NK-92 (cell line): ENCODE results near the gene PLPPR1.

Source experiments
- DNase-seq: peaks from one replicate; lab custom pipeline; 2025; ENCODE audit not compliant: unreplicated experiment; lab: John Stamatoyannopoulos, UW

The PLPPR1 gene

GRCh38 chr9:101028346-101029314, at the start of gene PLPPR1:
TSS of gene PLPPR1 (plus strand) at chr9:101028727.
- no peak for DNase-seq

- DNase-seq = no peak
Measured at GRCh38 chr9:100989731-100990130, 38.8 kb upstream of the PLPPR1 start.

GRCh38 chr9:100990605-100991381, 37.7 kb upstream of the PLPPR1 start:
- DNase-seq = no peak

GRCh38 chr9:100992632-100993031, 35.9 kb upstream of the PLPPR1 start:
- DNase-seq = no peak

- no peak for DNase-seq
Measured at GRCh38 chr9:100999906-101000544, 28.5 kb upstream of the PLPPR1 start.

GRCh38 chr9:101005246-101005645, 23.3 kb upstream of the PLPPR1 start:
- no peak for DNase-seq

- no peak for DNase-seq
Measured at GRCh38 chr9:101014566-101014965, 14.0 kb upstream of the PLPPR1 start.

GRCh38 chr9:101018467-101018866, 10.1 kb upstream of the PLPPR1 start:
- DNase-seq = no peak

- no peak for DNase-seq
Measured at GRCh38 chr9:101022704-101023103, 5.8 kb upstream of the PLPPR1 start.

- DNase-seq = no peak
Measured at GRCh38 chr9:101025940-101026339, 2.6 kb upstream of the PLPPR1 start.

GRCh38 chr9:101026824-101027223, 1.7 kb upstream of the PLPPR1 start:
- DNase-seq = no peak

GRCh38 chr9:101027236-101027635, 1.3 kb upstream of the PLPPR1 start:
- DNase-seq = no peak

GRCh38 chr9:101027733-101028345, 688 bp upstream of the PLPPR1 start:
- no peak for DNase-seq

GRCh38 chr9:101029315-101030085, 973 bp downstream of the PLPPR1 start:
- no peak for DNase-seq

- DNase-seq = no peak
Measured at GRCh38 chr9:101030086-101030391, 1.5 kb downstream of the PLPPR1 start.

GRCh38 chr9:101032426-101032825, 3.9 kb downstream of the PLPPR1 start:
- DNase-seq = no peak

- no peak for DNase-seq
Measured at GRCh38 chr9:101034222-101034621, 5.7 kb downstream of the PLPPR1 start.

- DNase-seq = no peak
Measured at GRCh38 chr9:101035098-101035497, 6.6 kb downstream of the PLPPR1 start.

GRCh38 chr9:101037430-101037829, 8.9 kb downstream of the PLPPR1 start:
- DNase-seq = no peak

GRCh38 chr9:101038488-101038887, 10.0 kb downstream of the PLPPR1 start:
- DNase-seq = no peak
